ENCODE results near the gene WWTR1.

GRCh38 chr3:149638228-149639092, 19.4 kb downstream of the WWTR1 start:
- no peak for TF ChIP-seq CTCF (IDR thresholded peaks at IDR 0.05)
- no peak for TF ChIP-seq POLR2A (IDR thresholded peaks at IDR 0.05)

Data from uterus (tissue), 2 donors.